ENCODE measurements around the gene COX4I2. TPM values are rescaled to one million over a fixed set of nuclear protein-coding genes. Genes with fewer than 3 reads are reported as not detected.

The COX4I2 gene
- total RNA-seq: not detected in 2 replicates

DNA sequence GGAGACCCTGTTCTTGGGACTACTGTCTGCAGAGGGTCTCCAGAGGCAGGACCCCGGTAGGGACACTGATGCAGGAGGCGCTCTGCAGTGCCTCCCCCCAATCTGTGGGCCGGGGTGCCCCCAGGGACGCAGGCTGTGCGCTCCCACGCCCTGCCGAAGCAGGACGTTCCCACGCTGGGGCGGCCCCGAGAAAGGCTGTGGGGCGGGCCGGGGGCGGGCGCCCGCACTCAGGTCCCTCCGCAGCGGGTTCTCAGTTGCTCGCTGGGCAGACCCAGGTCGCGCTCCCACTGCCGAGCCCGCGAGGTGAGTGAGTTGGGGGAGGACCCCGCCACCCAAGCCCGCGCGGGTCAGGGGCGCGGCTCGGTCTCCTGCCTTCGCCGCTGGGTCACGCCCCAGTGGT lies at the start of gene COX4I2:
TSS of gene COX4I2 (plus strand) at position 253 of the 400 bp plus-strand sequence. CDS start 1,106 bp downstream, outside the sequence.

DNA sequence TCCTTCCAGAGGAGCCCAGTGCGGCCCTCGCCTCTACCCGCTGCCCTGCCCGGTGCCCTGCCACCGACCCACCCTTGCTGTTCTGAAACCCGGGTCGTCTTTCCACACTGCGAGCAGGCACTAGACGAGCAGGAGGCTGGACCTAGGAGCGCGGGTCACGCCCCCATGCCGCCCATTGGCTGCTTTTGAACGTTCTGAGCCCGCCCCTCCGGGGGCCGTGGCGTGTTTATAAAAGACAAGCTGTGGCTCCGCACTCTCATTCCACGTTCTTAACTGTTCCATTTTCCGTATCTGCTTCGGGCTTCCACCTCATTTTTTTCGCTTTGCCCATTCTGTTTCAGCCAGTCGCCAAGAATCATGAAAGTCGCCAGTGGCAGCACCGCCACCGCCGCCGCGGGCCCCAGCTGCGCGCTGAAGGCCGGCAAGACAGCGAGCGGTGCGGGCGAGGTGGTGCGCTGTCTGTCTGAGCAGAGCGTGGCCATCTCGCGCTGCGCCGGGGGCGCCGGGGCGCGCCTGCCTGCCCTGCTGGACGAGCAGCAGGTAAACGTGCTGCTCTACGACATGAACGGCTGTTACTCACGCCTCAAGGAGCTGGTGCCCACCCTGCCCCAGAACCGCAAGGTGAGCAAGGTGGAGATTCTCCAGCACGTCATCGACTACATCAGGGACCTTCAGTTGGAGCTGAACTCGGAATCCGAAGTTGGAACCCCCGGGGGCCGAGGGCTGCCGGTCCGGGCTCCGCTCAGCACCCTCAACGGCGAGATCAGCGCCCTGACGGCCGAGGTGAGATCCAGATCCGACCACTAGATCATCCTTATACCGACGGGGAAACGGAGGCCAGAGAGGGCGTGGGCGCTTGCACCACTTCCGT lies 32.4 kb upstream of the COX4I2 start, which contains the start of gene ID1:
TSS of gene ID1 (plus strand) at position 259 of the 871 bp plus-strand sequence. CDS start at position 358, 99 bp downstream.

Small RNAs within 50 kb of the gene (small RNA-seq; reads per million reads assigned to genes)
- not detected for gene MIR3193

Other genes with a start within 250 kb of the COX4I2 start
- gene DEFB119, start 247.3 kb upstream of the COX4I2 start, total RNA-seq: not detected in 2 replicates
- not detected in 2 replicates for gene DEFB121, start 231.7 kb upstream of the COX4I2 start, total RNA-seq
- not detected in 2 replicates for gene DEFB123, start 197.3 kb upstream of the COX4I2 start, total RNA-seq
- not detected in 2 replicates for gene DEFB124, start 162.8 kb upstream of the COX4I2 start, total RNA-seq
- gene REM1, start 162.6 kb upstream of the COX4I2 start, total RNA-seq: 0.76 and 0.78 TPM in 2 replicates
- 110 and 124 TPM in 2 replicates for gene HM13, start 123.5 kb upstream of the COX4I2 start, total RNA-seq
- 154 and 364 TPM in 2 replicates for gene ID1, start 32.6 kb upstream of the COX4I2 start, total RNA-seq
- gene BCL2L1, start 85.0 kb downstream of the COX4I2 start, total RNA-seq: 77.9 and 97.6 TPM in 2 replicates
- gene TPX2, start 101.4 kb downstream of the COX4I2 start, total RNA-seq: 34.5 and 52.8 TPM in 2 replicates
- gene MYLK2, start 181.4 kb downstream of the COX4I2 start, total RNA-seq: 0.11 and 0.13 TPM in 2 replicates
- not detected in 2 replicates for gene FOXS1, start 207.7 kb downstream of the COX4I2 start, total RNA-seq
- gene DUSP15, start 232.6 kb downstream of the COX4I2 start, total RNA-seq: 1.5 and 1.6 TPM in 2 replicates
- 0.11 and 0.26 TPM in 2 replicates for gene TTLL9, start 232.7 kb downstream of the COX4I2 start, total RNA-seq